IgD-negative memory B cell (primary cell): ENCODE measurements around the gene ZNF664. TPM values are rescaled to one million over a fixed set of nuclear protein-coding genes. Genes with fewer than 3 reads are reported as not detected.

Experiments
- H3K27ac Mint-ChIP-seq, 3 donors: one replicate each; pipeline ENCODE4 v1.8.0; 2020 to 2022; ENCODE audit warnings: mild to moderate bottlenecking in 3 of 3, mixed read lengths in 3 of 3, moderate library complexity in 1 of 3
- H3K27me3 Mint-ChIP-seq: one replicate; pipeline ENCODE4 v1.8.0; 2021; ENCODE audit warnings: mixed read lengths
- H3K36me3 Mint-ChIP-seq: one replicate; pipeline ENCODE4 v1.8.0; 2020; ENCODE audit warnings: mild to moderate bottlenecking, mixed read lengths
- H3K4me1 Mint-ChIP-seq, 3 donors: one replicate each; pipeline ENCODE4 v1.8.0; 2020 to 2022; ENCODE audit warnings: mixed read lengths in 3 of 3, mild to moderate bottlenecking in 1 of 3
- H3K4me3 Mint-ChIP-seq, 4 donors: one replicate each; pipeline ENCODE4 v1.8.0; 2020 to 2022; ENCODE audit warnings: mild to moderate bottlenecking in 4 of 4, mixed read lengths in 4 of 4, moderate library complexity in 3 of 4
- H3K9me3 Mint-ChIP-seq, 3 donors: one replicate each; pipeline ENCODE4 v1.8.0; 2020 to 2021; ENCODE audit warnings: mixed read lengths in 3 of 3, mild to moderate bottlenecking in 1 of 3
- polyA plus RNA-seq: library from polyadenylated mRNA; unstranded; fragments of 300-500 nt; fragmentation: Illumina TruSeq; gene quantifications from one replicate; pipeline ENCODE4 v1.2.3, GENCODE V29; 2021

ZNF664 gene
- 10.3 TPM for polyA plus RNA-seq

DNA sequence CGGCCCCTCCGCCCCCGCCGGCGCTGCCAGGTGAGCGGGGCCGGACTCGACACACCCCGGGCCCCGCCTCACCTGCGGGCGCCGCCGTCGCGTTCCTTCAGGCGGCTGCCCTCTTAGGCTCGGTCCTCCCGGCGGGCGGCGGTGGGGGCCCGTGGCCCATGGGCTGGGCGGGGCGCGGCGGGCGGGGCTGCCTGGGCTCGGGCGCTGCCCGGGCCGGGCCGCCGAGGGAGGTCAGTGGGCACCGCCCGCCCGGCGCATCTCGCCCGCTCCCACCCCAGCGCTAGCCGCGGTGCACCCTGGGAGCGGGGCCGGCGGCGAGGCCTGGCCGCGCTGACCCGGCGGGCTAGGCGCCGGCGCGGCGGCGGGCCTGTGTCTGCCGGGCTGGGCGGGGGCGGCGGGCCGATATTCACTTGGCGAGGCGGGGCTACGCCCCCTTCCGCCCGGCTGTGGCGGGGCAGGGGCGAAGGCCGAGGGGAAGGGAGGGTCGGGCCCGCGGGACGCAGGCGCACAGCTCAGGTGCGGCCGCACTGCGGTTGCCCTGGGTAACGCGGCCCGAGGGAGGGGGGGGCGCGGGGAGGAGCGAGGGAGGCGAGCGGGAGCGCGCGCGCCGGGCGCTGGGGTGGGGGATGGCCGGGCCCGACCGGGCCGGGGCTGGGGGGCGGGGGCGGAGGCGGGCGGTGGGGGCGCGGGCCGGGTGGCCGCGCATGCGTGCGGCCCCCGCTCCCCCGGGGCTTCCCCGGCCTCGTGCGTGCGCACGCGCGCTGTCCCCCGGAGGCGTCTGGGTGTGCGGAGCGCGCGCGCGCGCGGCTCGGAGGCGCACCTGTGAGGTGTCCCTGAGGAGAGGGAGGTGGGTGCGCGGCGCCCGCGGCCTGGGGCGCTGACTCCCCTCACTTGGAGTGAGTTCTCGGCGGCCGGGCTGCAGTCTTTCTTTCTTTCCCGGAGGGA is at the start of gene ZNF664, which contains the start of gene CCDC92:
Gene ZNF664, plus strand, starts transcription at position 759 of the 945 bp plus-strand sequence. CDS start 38,930 bp downstream, outside the sequence.
Gene CCDC92, minus strand, starts transcription at position 375 of the 945 bp plus-strand sequence. CDS start 28,526 bp downstream, outside the sequence.
- no peaks in the 10 kb centered on the region for H3K9me3 Mint-ChIP-seq
- H3K4me1 Mint-ChIP-seq: peaks cover 11 to 16% (median 16%) of the 10 kb centered on the region in 3 donors
- peak within 1 kb of the TSS; percentile 91 to 98 (median 96) for H3K4me3 Mint-ChIP-seq
- peaks cover 2% of the 10 kb centered on the region for H3K36me3 Mint-ChIP-seq
- no peaks in the 10 kb centered on the region for H3K27me3 Mint-ChIP-seq
- peak within 1 kb of the TSS; percentile 92 to 95 (median 92) for H3K27ac Mint-ChIP-seq

- H3K27ac Mint-ChIP-seq: no peak overlapping the region
- peaks cover 16% of the 10 kb centered on the region for H3K27me3 Mint-ChIP-seq
- H3K36me3 Mint-ChIP-seq: no peaks in the 10 kb centered on the region
- H3K9me3 Mint-ChIP-seq: no peaks in the 10 kb centered on the region
- peaks cover 0 to 4% (median 2%) of the 10 kb centered on the region in 3 donors for H3K4me1 Mint-ChIP-seq
- peak overlapping the region in 1 of 4 donors; percentile 33 for H3K4me3 Mint-ChIP-seq
Measured at GRCh38 chr12:123923927-123924326, 49.1 kb upstream of the ZNF664 start.

DNA sequence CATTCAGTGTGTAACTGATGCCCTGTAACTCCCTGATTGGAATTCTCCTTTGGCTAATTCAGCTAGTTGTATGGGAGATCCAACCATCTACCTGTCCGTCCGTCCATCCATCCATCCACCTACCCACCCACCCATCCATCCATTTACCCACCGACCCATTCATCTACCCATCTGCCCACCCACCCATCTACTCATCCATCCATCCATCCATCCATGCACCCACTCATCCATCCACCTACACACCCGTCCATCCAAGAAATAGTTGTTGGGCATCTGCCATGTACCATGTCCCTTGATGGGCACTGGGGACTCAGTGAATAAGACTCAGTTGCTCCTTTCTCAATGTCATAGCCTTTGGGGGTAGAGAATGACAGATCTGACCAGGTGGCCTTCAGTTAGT is 48.5 kb upstream of the ZNF664 start:
- Mint-ChIP-seq H3K27me3 (peaks cover 16% of the 10 kb centered on the region), H3K4me1 (peaks cover 0 to 4% (median 2%) of the 10 kb centered on the region in 3 donors), H3K36me3 (no peaks in the 10 kb centered on the region), H3K4me3 (no peak overlapping the region), H3K9me3 (no peaks in the 10 kb centered on the region), H3K27ac (no peak overlapping the region)

- Mint-ChIP-seq H3K27me3 (peaks cover 14% of the 10 kb centered on the region), H3K9me3 (no peaks in the 10 kb centered on the region), H3K27ac (no peak overlapping the region), H3K4me1 (peaks cover under 1 to 4% (median 2%) of the 10 kb centered on the region in 3 donors), H3K36me3 (peaks cover 2% of the 10 kb centered on the region), H3K4me3 (peak overlapping the region in 1 of 4 donors; percentile 5)
Measured at GRCh38 chr12:123928274-123928865, 44.6 kb upstream of the ZNF664 start.

DNA sequence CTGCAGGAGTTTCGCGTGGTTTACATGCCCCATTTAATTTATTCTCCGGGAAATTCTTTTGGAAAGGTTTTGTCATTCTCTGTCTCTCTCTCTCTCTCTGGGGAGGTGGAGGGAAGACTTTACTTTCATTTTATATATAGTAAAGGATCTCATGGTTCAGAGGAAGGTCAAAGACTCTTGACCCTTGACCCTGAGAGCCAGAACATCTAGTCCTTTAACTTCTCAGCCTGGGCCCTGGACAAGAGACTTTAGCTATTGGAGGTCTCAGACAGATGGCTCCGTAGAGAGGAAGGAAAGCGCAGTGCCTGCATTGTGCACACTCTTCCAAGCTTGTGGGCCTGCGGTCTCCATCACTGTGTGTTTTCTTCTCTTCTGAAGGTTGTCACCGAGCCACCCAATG is 44.1 kb upstream of the ZNF664 start:
- Mint-ChIP-seq H3K4me1 (peaks cover 2 to 4% (median 3%) of the 10 kb centered on the region in 3 donors), H3K27me3 (peaks cover 14% of the 10 kb centered on the region), H3K9me3 (no peaks in the 10 kb centered on the region), H3K27ac (no peak overlapping the region), H3K36me3 (peaks cover 2% of the 10 kb centered on the region), H3K4me3 (no peak overlapping the region)

- Mint-ChIP-seq H3K9me3 (no peaks in the 10 kb centered on the region), H3K4me3 (no peak overlapping the region), H3K27ac (no peak overlapping the region), H3K36me3 (peaks cover 2% of the 10 kb centered on the region), H3K27me3 (peaks cover 11% of the 10 kb centered on the region), H3K4me1 (peaks cover 2 to 4% (median 3%) of the 10 kb centered on the region in 3 donors)
Measured at GRCh38 chr12:123929946-123930583, 43.0 kb upstream of the ZNF664 start.

GRCh38 chr12:123931686-123932321 is 41.2 kb upstream of the ZNF664 start:
- Mint-ChIP-seq H3K36me3 (peaks cover 2% of the 10 kb centered on the region), H3K4me3 (no peak overlapping the region), H3K27ac (no peak overlapping the region), H3K27me3 (peaks cover 6% of the 10 kb centered on the region), H3K4me1 (peaks cover 2 to 4% (median 3%) of the 10 kb centered on the region in 3 donors), H3K9me3 (no peaks in the 10 kb centered on the region)

GRCh38 chr12:123933214-123933613 is 39.8 kb upstream of the ZNF664 start:
- Mint-ChIP-seq H3K4me3 (no peak overlapping the region), H3K4me1 (peaks cover 4 to 8% (median 8%) of the 10 kb centered on the region in 3 donors), H3K36me3 (peaks cover 2% of the 10 kb centered on the region), H3K27ac (no peak overlapping the region), H3K9me3 (no peaks in the 10 kb centered on the region), H3K27me3 (peaks cover under 1% of the 10 kb centered on the region)

DNA sequence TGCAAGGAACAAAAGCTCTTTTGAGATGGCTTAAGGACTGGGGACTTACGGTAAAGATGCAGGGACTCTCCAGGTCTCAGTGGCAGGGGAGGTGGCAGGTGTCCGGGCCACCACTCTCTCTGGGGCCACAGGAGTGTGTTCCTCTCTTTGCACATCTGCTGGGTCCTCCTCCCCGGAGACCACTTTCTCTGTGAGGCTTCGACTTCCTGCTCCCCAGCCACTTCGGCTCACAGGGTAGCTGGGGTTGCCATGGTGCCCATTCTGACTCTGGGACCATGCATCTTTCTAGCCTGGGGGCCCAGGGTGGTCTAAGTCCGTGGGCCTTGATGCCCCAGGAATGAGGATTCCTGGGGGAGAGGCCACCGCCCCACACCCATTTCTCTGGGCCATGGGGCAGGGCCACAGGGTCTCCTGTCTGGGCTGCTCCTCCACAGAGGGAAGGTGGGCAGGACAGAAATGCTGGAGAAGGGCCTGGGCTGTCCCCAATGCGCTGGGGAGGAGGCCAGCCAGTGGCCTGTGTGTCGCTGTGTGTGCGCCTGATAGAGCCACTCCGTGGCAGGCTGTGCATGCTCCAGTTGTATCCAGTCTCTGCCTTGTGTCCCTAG is 38.9 kb upstream of the ZNF664 start:
- Mint-ChIP-seq H3K9me3 (no peaks in the 10 kb centered on the region), H3K27ac (no peak overlapping the region), H3K4me1 (peaks cover 4 to 13% (median 7%) of the 10 kb centered on the region in 3 donors), H3K4me3 (no peak overlapping the region), H3K27me3 (no peaks in the 10 kb centered on the region), H3K36me3 (peaks cover 2% of the 10 kb centered on the region)

DNA sequence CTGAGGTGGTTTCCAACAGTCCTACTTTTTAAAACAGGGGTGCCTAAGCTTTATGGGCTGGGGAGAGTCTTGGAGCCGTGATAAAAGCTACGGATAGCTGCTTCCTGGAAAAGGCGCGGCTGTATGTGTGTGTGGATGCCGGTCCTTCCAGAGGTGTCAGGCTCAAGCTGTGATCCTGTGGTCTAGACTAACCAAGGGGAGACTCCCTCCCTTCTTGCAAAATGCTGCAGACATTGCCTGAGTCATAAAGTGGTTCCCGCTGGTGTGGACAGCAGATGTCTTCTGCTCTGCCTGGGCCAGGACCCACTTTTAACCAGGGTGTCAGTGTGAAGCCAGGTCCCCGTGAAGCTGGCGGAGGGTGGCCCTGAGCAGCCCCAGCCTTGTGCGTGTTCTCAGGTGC is 38.2 kb upstream of the ZNF664 start:
- Mint-ChIP-seq H3K4me3 (no peak overlapping the region), H3K27ac (no peak overlapping the region), H3K36me3 (peaks cover 2% of the 10 kb centered on the region), H3K27me3 (no peaks in the 10 kb centered on the region), H3K4me1 (peaks cover 4 to 13% (median 7%) of the 10 kb centered on the region in 3 donors), H3K9me3 (no peaks in the 10 kb centered on the region)

GRCh38 chr12:123935956-123936355 is 37.1 kb upstream of the ZNF664 start:
- peaks cover 4% of the 10 kb centered on the region for H3K36me3 Mint-ChIP-seq
- H3K9me3 Mint-ChIP-seq: no peaks in the 10 kb centered on the region
- H3K27me3 Mint-ChIP-seq: no peaks in the 10 kb centered on the region
- no peak overlapping the region for H3K27ac Mint-ChIP-seq
- peaks cover 4 to 13% (median 7%) of the 10 kb centered on the region in 3 donors for H3K4me1 Mint-ChIP-seq
- H3K4me3 Mint-ChIP-seq: no peak overlapping the region

DNA sequence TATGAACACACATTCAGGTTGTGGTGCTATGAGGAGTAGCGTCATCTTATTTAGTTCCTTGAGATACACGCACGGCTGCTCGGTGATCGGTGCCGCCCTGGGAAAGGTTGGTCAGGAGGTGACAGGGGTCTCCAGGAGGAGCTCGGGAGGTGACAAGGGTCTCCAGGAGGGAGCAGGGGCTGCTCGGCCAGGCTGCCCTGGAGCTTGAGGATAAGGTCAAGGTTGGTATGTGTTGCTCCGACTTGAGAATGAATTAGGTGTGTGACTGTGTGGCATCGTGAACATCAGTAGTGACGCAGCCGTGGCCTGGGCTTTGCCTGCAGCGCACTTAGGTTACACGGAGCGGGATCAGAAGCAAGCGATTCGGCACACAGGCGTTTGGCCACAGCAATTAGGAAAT is 36.5 kb upstream of the ZNF664 start:
- Mint-ChIP-seq H3K27me3 (no peaks in the 10 kb centered on the region), H3K4me3 (peak overlapping the region in 1 of 4 donors; percentile 44), H3K36me3 (peaks cover 5% of the 10 kb centered on the region), H3K4me1 (peaks cover 4 to 13% (median 7%) of the 10 kb centered on the region in 3 donors), H3K27ac (no peak overlapping the region), H3K9me3 (peaks cover 0 to under 1% (median 0%) of the 10 kb centered on the region in 3 donors)

DNA sequence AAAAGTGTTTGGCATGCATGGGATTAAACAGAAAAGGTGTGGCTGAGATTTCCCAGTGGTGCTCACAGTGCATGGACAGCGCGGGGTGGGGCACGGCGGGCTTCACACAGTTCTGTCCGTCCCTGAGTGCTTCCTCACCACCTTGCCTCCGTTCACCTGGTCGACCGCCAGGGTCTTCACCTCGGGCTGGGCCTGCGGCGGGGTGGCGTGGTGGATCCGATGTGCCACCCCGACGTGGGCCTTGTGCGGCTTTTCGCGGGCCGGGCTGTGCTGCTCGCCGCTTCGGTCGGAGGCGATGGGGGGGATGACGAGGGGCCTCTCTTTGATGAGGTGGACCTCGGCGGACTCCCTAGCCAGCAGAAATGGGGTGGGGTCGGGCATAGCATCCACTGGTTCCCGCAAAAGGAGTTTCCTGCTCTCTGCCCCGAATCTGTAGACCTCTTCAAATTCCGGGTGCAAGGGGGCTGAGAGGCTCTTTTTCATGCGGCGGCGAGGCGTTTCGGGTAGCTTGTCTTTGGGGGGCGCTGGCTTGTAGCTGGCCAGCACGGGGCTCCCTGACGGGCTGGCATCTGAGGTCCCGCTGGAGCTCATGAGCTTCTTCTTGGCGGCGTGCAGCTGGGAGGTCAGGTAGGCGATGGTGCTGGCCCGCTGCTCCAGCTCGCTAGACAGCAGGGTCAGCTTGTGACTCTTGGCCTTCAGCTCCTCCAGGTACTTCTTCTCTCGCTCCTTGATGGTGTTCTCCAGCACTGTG is 35.9 kb upstream of the ZNF664 start:
- peaks cover 0 to 3% (median 0%) of the 10 kb centered on the region in 3 donors for H3K9me3 Mint-ChIP-seq
- H3K4me1 Mint-ChIP-seq: peaks cover 4 to 13% (median 7%) of the 10 kb centered on the region in 3 donors
- H3K36me3 Mint-ChIP-seq: peaks cover 10% of the 10 kb centered on the region
- no peak overlapping the region for H3K4me3 Mint-ChIP-seq
- no peaks in the 10 kb centered on the region for H3K27me3 Mint-ChIP-seq
- H3K27ac Mint-ChIP-seq: peak overlapping the region in 1 of 3 donors; percentile 20
